HepG2 (cell line): ENCODE measurements around the gene BMI1. TPM values are rescaled to one million over a fixed set of nuclear protein-coding genes. Genes with fewer than 3 reads are reported as not detected.

Experiments
- ATAC-seq: fragments of 200-7000 bp; cut with Tn5 transposase; 3 replicates; pipeline ENCODE4 v1.9.1; 2020; ENCODE audit warnings: mild to moderate bottlenecking, moderate library complexity
- BruUV-seq: library from RNA; stranded (reverse); fragments of 400-500 nt; replicated peaks from 2 replicates; lab custom pipeline; 2021; lab: Mats Ljungman, UMichigan
- CTCF ChIA-PET: fragments of 300-600 bp; formaldehyde crosslinking; extraction: SDS; loops from one replicate; lab custom pipeline; 2021; ENCODE audit warnings: low total read pairs, inconsistent platforms, low intra/inter-chr PET ratio; lab: Yijun Ruan, JAX
- POLR2A ChIA-PET: fragments of 350-600 bp; sonication (Branson Sonifier 250); formaldehyde crosslinking; loops from one replicate; lab custom pipeline; 2020; ENCODE audit warnings: antibody characterized with exemption, inconsistent platforms; lab: Yijun Ruan, JAX
- DNase-seq: peaks from one replicate; pipeline ENCODE4 v3.0.0-alpha.2; 2015; ENCODE audit warnings: low spot score
- FAIRE-seq: peaks from 3 replicates; lab custom pipeline; 2011; peaks lifted over from hg19 to GRCh38; lab: Jason Lieb, UNC
- H2AFZ ChIP-seq: one replicate; pipeline ENCODE4 v1.6.1; 2011; ENCODE audit warnings: low read length, inconsistent platforms
- H3K27ac ChIP-seq: fragments of 300-600 bp; 3 replicates; pipeline ENCODE4 v1.8.0; 2011; ENCODE audit warnings: mixed run types, mild to moderate bottlenecking, mixed read lengths, low read length, inconsistent platforms; ENCODE audit not compliant: insufficient read depth; ENCODE audit errors: extremely low read length
- H3K27me3 ChIP-seq, 2 experiments: fragments of 200-600 bp in 1 of 2; 2 replicates in 1 of 2; 3 replicates in 1 of 2; pipeline versions ENCODE4 v1.6.0 to v1.8.0; 2011; ENCODE audit warnings: low read length in 2 of 2, mild to moderate bottlenecking in 2 of 2, moderate library complexity in 2 of 2, inconsistent platforms in 1 of 2; ENCODE audit not compliant: insufficient read depth in 2 of 2, control insufficient read depth in 1 of 2
- H3K36me3 ChIP-seq, 2 experiments: fragments of 200-600 bp in 1 of 2; replicated peaks in 1 of 2; 2 replicates in 1 of 2; 3 replicates in 1 of 2; pipeline versions ENCODE4 v1.5.1 to v1.8.0; 2011; ENCODE audit warnings: low read length in 2 of 2, inconsistent platforms in 1 of 2; ENCODE audit not compliant: insufficient read depth in 2 of 2, control insufficient read depth in 1 of 2
- H3K4me1 ChIP-seq: 2 replicates; pipeline ENCODE4 v1.5.1; 2012; ENCODE audit warnings: low read length, inconsistent platforms; ENCODE audit not compliant: insufficient read depth
- H3K4me2 ChIP-seq: 2 replicates; pipeline ENCODE4 v1.6.0; 2011; ENCODE audit warnings: low read depth, low read length, inconsistent platforms
- H3K4me3 ChIP-seq, 3 experiments: fragments of 200-600 bp in 1 of 3; sonication (generic), shearing (Covaris generic) in 1 of 3; replicated peaks in 1 of 3; 2 replicates each; pipeline ENCODE4 v1.5.1; 2011 to 2016; ENCODE audit warnings: low read length in 3 of 3, inconsistent platforms in 2 of 3, low read depth in 2 of 3, mild to moderate bottlenecking in 2 of 3, control low read depth in 1 of 3, mixed read lengths in 1 of 3; ENCODE audit not compliant: insufficient read depth in 1 of 3
- H3K79me2 ChIP-seq: one replicate; pipeline ENCODE4 v1.6.1; 2011; ENCODE audit warnings: low read length, inconsistent platforms; ENCODE audit not compliant: insufficient read depth
- H3K9ac ChIP-seq: 2 replicates; pipeline ENCODE4 v1.6.0; 2011; ENCODE audit warnings: mild to moderate bottlenecking, low read depth, low read length, inconsistent platforms; ENCODE audit not compliant: insufficient read depth
- H3K9me3 ChIP-seq: 2 replicates; pipeline ENCODE4 v1.5.1; 2012; ENCODE audit warnings: mild to moderate bottlenecking, low read length
- H4K20me1 ChIP-seq: 2 replicates; pipeline ENCODE4 v1.6.0; 2011; ENCODE audit warnings: inconsistent platforms, mild to moderate bottlenecking, low read length, moderate library complexity; ENCODE audit not compliant: insufficient read depth
- BCLAF1 ChIP-seq: fragments of 450-650 bp; IDR thresholded peaks from 2 replicates; pipeline ENCODE4 v1.6.1; 2017; ENCODE audit warnings: mild to moderate bottlenecking
- MYC ChIP-seq: sonication (generic); formaldehyde crosslinking; IDR thresholded peaks from 2 replicates; pipeline ENCODE4 v1.9.0; 2021; ENCODE audit warnings: missing genetic modification reagents, borderline replicate concordance
- MZF1 ChIP-seq: sonication (generic); formaldehyde crosslinking; IDR thresholded peaks from 2 replicates; pipeline ENCODE4 v1.8.1; 2023; ENCODE audit warnings: mild to moderate bottlenecking, missing genetic modification reagents, borderline replicate concordance
- ZBTB7A ChIP-seq: sonication (generic); formaldehyde crosslinking; IDR thresholded peaks from 2 replicates; pipeline ENCODE4 v1.8.0; 2022; ENCODE audit warnings: mild to moderate bottlenecking, missing genetic modification reagents
- ZBTB7B ChIP-seq: sonication (generic); formaldehyde crosslinking; IDR thresholded peaks from 2 replicates; pipeline ENCODE4 v1.4.0; 2020; ENCODE audit warnings: missing genetic modification reagents
- ZNF264 ChIP-seq: sonication (generic); formaldehyde crosslinking; IDR thresholded peaks from 2 replicates; pipeline ENCODE4 v1.4.0; 2020; ENCODE audit warnings: missing genetic modification reagents
- ZNF552 ChIP-seq: sonication (generic); formaldehyde crosslinking; IDR thresholded peaks from 2 replicates; pipeline ENCODE4 v1.9.0; 2022; ENCODE audit warnings: missing genetic modification reagents, mild to moderate bottlenecking, borderline replicate concordance
- WGBS: methylation state at CpG from one replicate; pipeline ENCODE4 v1.1.6; 2017; ENCODE audit warnings: low lambda C conversion rate; 5-methylcytosine and 5-hydroxymethylcytosine counted together
- in situ Hi-C: cut with HindIII; loops from 2 replicates; pipeline ENCODE4 v1.10.0; 2017; ENCODE audit warnings: low pct_unique_long_range_greater_than_20kb; ENCODE audit not compliant: extremely low pct_ligation_motif_present
- intact Hi-C: fragments of 100-400 bp; cut with micrococcal nuclease; formaldehyde crosslinking; loops from one replicate; pipeline ENCODE4 v1.10.0; 2022; ENCODE audit not compliant: unreplicated experiment
- polyA plus RNA-seq, 8 experiments: library from polyadenylated mRNA; depleted of rRNA in 3 of 8; stranded (reverse) in 7 of 8; unstranded in 1 of 8; fragments of >200 nt; fragmentation: Illumina TruSeq in 4 of 8; extraction: Trizol in 4 of 8; gene quantifications; 2 replicates each; pipeline versions ENCODE4 v1.2.1 to v1.2.3, GENCODE V29; 2011 to 2016; ENCODE audit warnings: low read depth in 4 of 8, missing spikeins in 1 of 8, mixed read lengths in 1 of 8; ENCODE audit not compliant: insufficient read depth in 1 of 8
- total RNA-seq, 5 experiments: library from RNA; depleted of rRNA; stranded (reverse); fragments of >200 nt; fragmentation: Illumina TruSeq; extraction: Trizol; gene quantifications; 2 replicates each; pipeline ENCODE4 v1.2.3, GENCODE V29; 2016; ENCODE audit warnings: low read depth in 1 of 5

BMI1 gene
- total and polyA plus RNA-seq, 2 of the 13 experiments (the other 11 are each of a cell fraction or from before 2014, with no cell fraction given), result 30.5 to 44.0 TPM

GRCh38 chr10:22317771-22318565 is 2.9 kb upstream of the BMI1 start:
- DNase-seq (no peak), FAIRE-seq (no peak), ATAC-seq (no peak)
- Histone ChIP-seq H2AFZ (no peak overlapping the region), H3K9ac (no peak overlapping the region), H3K27me3 (peaks cover 0 to 20% of the 10 kb centered on the region in 2 experiments; a peak in 3 of 5 replicates), H3K9me3 (no peaks in the 10 kb centered on the region), H3K4me3 (peak overlapping the region in 2 of 3 experiments; percentile 78 to 82; a peak in 2 of 6 replicates), H3K4me2 (peak overlapping the region; percentile 80), H3K36me3 (no peaks in the 10 kb centered on the region), H4K20me1 (peaks cover 10% of the 10 kb centered on the region; the same call in 1 of the 2 replicates), H3K4me1 (peaks cover 43% of the 10 kb centered on the region), H3K27ac (no peak overlapping the region), H3K79me2 (peaks cover 20% of the 10 kb centered on the region)
- ChIA-PET POLR2A (interaction anchor here (1.0 kb wide), 1 partner anchor 22 kb away, joined by 4 read pairs; no protein-coding TSS in a partner anchor), CTCF (no interaction called here)
- WGBS, result 86% methylated on average over 6 of the region's 6 CpGs
- intact Hi-C loops (loop anchor here (2.0 to 5.0 kb wide), 2 partner anchors 119 to 315 kb away; partner anchors contain the start of gene DNAJC1), in situ Hi-C loops (loop anchor here (10.0 to 25.0 kb wide), 3 partner anchors 313 to 806 kb away; partner anchors contain the start of genes DNAJC1 and PIP4K2A)
- no TSS peak for BruUV-seq
- no peak for TF ChIP-seq ZBTB7A (CRISPR knock-in tag)
- no peak for TF ChIP-seq ZNF552
- no peak for TF ChIP-seq BCLAF1
- no peak for TF ChIP-seq ZBTB7B (CRISPR knock-in tag)
- TF ChIP-seq ZNF264 (CRISPR knock-in tag), result no peak
- no peak for TF ChIP-seq MYC (CRISPR knock-in tag)
- no peak for TF ChIP-seq MZF1 (CRISPR knock-in tag)
